HepG2 (cell line): ENCODE results near the gene PRCP. TPM values are rescaled to one million over a fixed set of nuclear protein-coding genes. Genes with fewer than 3 reads are reported as not detected.

ENCODE experiments used
- ATM ChIP-seq: fragments of 450-650 bp; IDR thresholded peaks from 2 replicates; pipeline ENCODE4 v1.7.1; 2017; ENCODE audit warnings: mild to moderate bottlenecking, borderline replicate concordance
- LRRFIP1 ChIP-seq: sonication (generic); formaldehyde crosslinking; conservative IDR thresholded peaks from 2 replicates; pipeline ENCODE4 v1.4.0; 2020; ENCODE audit warnings: missing genetic modification reagents
- MAFK ChIP-seq, 2 experiments: IDR thresholded peaks in 1 of 2; conservative IDR thresholded peaks in 1 of 2; 2 replicates each; pipeline ENCODE4 v1.6.1; 2011; ENCODE audit warnings: improper control_type of control experiment in 2 of 2, low read length in 2 of 2
- MTA1 ChIP-seq: sonication (generic); formaldehyde crosslinking; IDR thresholded peaks from 2 replicates; pipeline ENCODE4 v1.4.0; 2020; ENCODE audit warnings: missing genetic modification reagents, mild to moderate bottlenecking, borderline replicate concordance
- PCBP2 ChIP-seq: fragments of 200-400 bp; formaldehyde crosslinking; optimal IDR thresholded peaks from 2 replicates; pipeline ENCODE3; 2018; ENCODE audit warnings: low read length, low read depth; ENCODE audit not compliant: poor library complexity, severe bottlenecking
- TEAD3 ChIP-seq: optimal IDR thresholded peaks from 2 replicates; pipeline ENCODE3; 2016; ENCODE audit warnings: borderline replicate concordance
- TFE3 ChIP-seq: IDR thresholded peaks from 2 replicates; pipeline ENCODE4 v1.6.1; 2016
- ZBTB40 ChIP-seq, 2 experiments: fragments of 450-650 bp in 1 of 2; sonication (generic) in 1 of 2; formaldehyde crosslinking in 1 of 2; IDR thresholded peaks; 2 replicates each; pipeline versions ENCODE4 v1.6.1 to v1.8.0; 2016 to 2022; ENCODE audit warnings: antibody characterized with exemption in 1 of 2, mild to moderate bottlenecking in 1 of 2, missing genetic modification reagents in 1 of 2
- ZNF3 ChIP-seq: IDR thresholded peaks from 2 replicates; pipeline ENCODE4 v1.7.0; 2017; ENCODE audit warnings: inconsistent platforms
- ZNF639 ChIP-seq: conservative IDR thresholded peaks from 2 replicates; pipeline ENCODE4 v1.6.1; 2018; ENCODE audit warnings: missing genetic modification reagents
- ZNF816 ChIP-seq: sonication (generic); formaldehyde crosslinking; IDR thresholded peaks from 2 replicates; pipeline ENCODE4 v1.8.0; 2022; ENCODE audit warnings: missing genetic modification reagents, mild to moderate bottlenecking, borderline replicate concordance
- polyA plus RNA-seq, 8 experiments: library from polyadenylated mRNA; depleted of rRNA in 3 of 8; stranded (reverse) in 7 of 8; unstranded in 1 of 8; fragments of >200 nt; fragmentation: Illumina TruSeq in 4 of 8; extraction: Trizol in 4 of 8; gene quantifications; 2 replicates each; pipeline versions ENCODE4 v1.2.1 to v1.2.3, GENCODE V29; 2011 to 2016; ENCODE audit warnings: low read depth in 4 of 8, missing spikeins in 1 of 8, mixed read lengths in 1 of 8; ENCODE audit not compliant: insufficient read depth in 1 of 8
- total RNA-seq, 5 experiments: library from RNA; depleted of rRNA; stranded (reverse); fragments of >200 nt; fragmentation: Illumina TruSeq; extraction: Trizol; gene quantifications; 2 replicates each; pipeline ENCODE4 v1.2.3, GENCODE V29; 2016; ENCODE audit warnings: low read depth in 1 of 5

PRCP gene
- total and polyA plus RNA-seq, 2 of the 13 experiments (the other 11 are each of a cell fraction or from before 2014, with no cell fraction given): 84.2 to 105 TPM

- TF ChIP-seq TEAD3 (peak; percentile 6), ATM (no peak), PCBP2 (no peak), ZNF3 (CRISPR knock-in tag) (no peak), TFE3 (no peak), MAFK (conservative IDR thresholded peaks at IDR 0.05 in 1 of 2, IDR thresholded peaks at IDR 0.05 in 1 of 2; ENCODE audit: low read length in 2 of 2) (no peak), ZNF816 (no peak), LRRFIP1 (CRISPR knock-in tag) (no peak), ZBTB40 (IDR thresholded peaks at IDR 0.05) (no peak), ZBTB40 (CRISPR knock-in tag; IDR thresholded peaks at IDR 0.05) (peak; percentile 41), MTA1 (CRISPR knock-in tag) (peak; percentile 57; the same call in 1 of the 2 replicates), ZNF639 (CRISPR knock-in tag) (no peak)
Measured at GRCh38 chr11:82900277-82901164, at the start of gene PRCP (continued).
